IMR-90 (cell line): Measurements from ENCODE around the gene F10. TPM values are rescaled to one million over a fixed set of nuclear protein-coding genes. Genes with fewer than 3 reads are reported as not detected.

ENCODE experiments used
- ATAC-seq: fragments of 200-7000 bp; cut with Tn5 transposase; 2 replicates; pipeline ENCODE4 v1.9.1; 2020; ENCODE audit warnings: low read depth, mild to moderate bottlenecking, moderate library complexity
- BruUV-seq: library from RNA; stranded (reverse); fragments of 400-500 nt; replicated peaks from 2 replicates; lab custom pipeline; 2021; lab: Mats Ljungman, UMichigan
- CTCF ChIA-PET: fragments of 300-600 bp; formaldehyde crosslinking; extraction: SDS; loops from one replicate; lab custom pipeline; 2021; ENCODE audit warnings: antibody characterized with exemption; lab: Yijun Ruan, JAX
- POLR2A ChIA-PET: fragments of 300-600 bp; sonication (Branson Sonifier 250); formaldehyde crosslinking; loops from one replicate; lab custom pipeline; 2022; ENCODE audit warnings: antibody characterized with exemption; ENCODE audit not compliant: unreplicated experiment; lab: Charles Lee
- DNase-seq: peaks from one replicate; pipeline ENCODE4 v3.0.0; 2013
- H2AFZ ChIP-seq: replicated peaks from 2 replicates; pipeline ENCODE3; 2013; ENCODE audit warnings: low read length, mild to moderate bottlenecking; ENCODE audit not compliant: poor library complexity
- H2AK5ac ChIP-seq: 2 replicates; pipeline ENCODE4 v1.6.1; 2013; ENCODE audit warnings: low read depth, low read length, inconsistent platforms
- H2AK9ac ChIP-seq: replicated peaks from 2 replicates; pipeline ENCODE3; 2013; ENCODE audit warnings: mild to moderate bottlenecking, low read depth, low read length, moderate library complexity; ENCODE audit not compliant: poor library complexity
- H2BK120ac ChIP-seq: 2 replicates; pipeline ENCODE4 v1.6.1; 2013; ENCODE audit warnings: low read depth, low read length, inconsistent platforms
- H2BK15ac ChIP-seq: 3 replicates; pipeline ENCODE4 v1.6.1; 2013; ENCODE audit warnings: low read depth, low read length, inconsistent platforms
- H2BK20ac ChIP-seq: 2 replicates; pipeline ENCODE4 v1.6.1; 2013; ENCODE audit warnings: low read depth, mild to moderate bottlenecking, inconsistent platforms, low read length, moderate library complexity
- H2BK5ac ChIP-seq: 2 replicates; pipeline ENCODE4 v1.6.1; 2013; ENCODE audit warnings: mild to moderate bottlenecking, low read depth, low read length, inconsistent platforms; ENCODE audit not compliant: poor library complexity, severe bottlenecking
- H3K14ac ChIP-seq: replicated peaks from 2 replicates; pipeline ENCODE4 v1.6.1; 2013; ENCODE audit warnings: low read depth, low read length, inconsistent platforms
- H3K18ac ChIP-seq: 2 replicates; pipeline ENCODE4 v1.6.1; 2013; ENCODE audit warnings: low read depth, low read length, control low read depth
- H3K23ac ChIP-seq: 2 replicates; pipeline ENCODE4 v1.6.1; 2013; ENCODE audit warnings: low read depth, low read length, inconsistent platforms
- H3K27ac ChIP-seq: 2 replicates; pipeline ENCODE4 v1.5.1; 2013; ENCODE audit warnings: mild to moderate bottlenecking, control low read depth, low read length; ENCODE audit not compliant: insufficient read depth
- H3K27me3 ChIP-seq: 2 replicates; pipeline ENCODE4 v1.6.1; 2013; ENCODE audit warnings: low read length; ENCODE audit not compliant: control insufficient read depth, insufficient read depth
- H3K36me3 ChIP-seq: 2 replicates; pipeline ENCODE4 v1.6.1; 2013; ENCODE audit warnings: low read length, mixed read lengths; ENCODE audit not compliant: control insufficient read depth, insufficient read depth
- H3K4ac ChIP-seq: 2 replicates; pipeline ENCODE4 v1.6.1; 2013; ENCODE audit warnings: low read depth, low read length, inconsistent platforms
- H3K4me1 ChIP-seq: 2 replicates; pipeline ENCODE4 v1.6.1; 2013; ENCODE audit warnings: low read length, mixed read lengths; ENCODE audit not compliant: control insufficient read depth, insufficient read depth
- H3K4me2 ChIP-seq: 2 replicates; pipeline ENCODE4 v1.6.1; 2013; ENCODE audit warnings: low read depth, mild to moderate bottlenecking, control low read depth, low read length, moderate library complexity
- H3K4me3 ChIP-seq: 2 replicates; pipeline ENCODE4 v1.5.1; 2013; ENCODE audit warnings: low read depth, mild to moderate bottlenecking, control low read depth, low read length, moderate library complexity; ENCODE audit not compliant: insufficient read depth
- H3K56ac ChIP-seq: 2 replicates; pipeline ENCODE4 v1.6.1; 2013; ENCODE audit warnings: low read length, inconsistent platforms; ENCODE audit not compliant: insufficient read depth; ENCODE audit errors: extremely low read depth
- H3K79me1 ChIP-seq, 2 experiments: 2 replicates each; pipeline ENCODE4 v1.6.1; 2013; ENCODE audit warnings: low read length in 2 of 2, inconsistent platforms in 1 of 2, low read depth in 1 of 2
- H3K9ac ChIP-seq: 2 replicates; pipeline ENCODE4 v1.6.1; 2013; ENCODE audit warnings: low read depth, low read length, control low read depth
- H3K9me1 ChIP-seq: 2 replicates; pipeline ENCODE4 v1.6.1; 2013; ENCODE audit warnings: low read length, inconsistent platforms; ENCODE audit not compliant: insufficient read depth
- H3K9me3 ChIP-seq: 2 replicates; pipeline ENCODE4 v1.6.1; 2013; ENCODE audit warnings: low read length; ENCODE audit not compliant: control insufficient read depth, insufficient read depth
- H4K20me1 ChIP-seq: 2 replicates; pipeline ENCODE4 v1.6.1; 2013; ENCODE audit warnings: low read length, inconsistent platforms; ENCODE audit not compliant: insufficient read depth
- H4K5ac ChIP-seq: 2 replicates; pipeline ENCODE4 v1.6.1; 2013; ENCODE audit warnings: mild to moderate bottlenecking, low read depth, low read length, control low read depth
- H4K8ac ChIP-seq, 2 experiments: 2 replicates each; pipeline ENCODE4 v1.6.1; 2013; ENCODE audit warnings: low read depth in 2 of 2, low read length in 2 of 2, control low read depth in 1 of 2, inconsistent platforms in 1 of 2
- H4K91ac ChIP-seq: 2 replicates; pipeline ENCODE4 v1.6.1; 2013; ENCODE audit warnings: low read depth, low read length, inconsistent platforms; ENCODE audit not compliant: insufficient read depth
- BHLHE40 ChIP-seq: fragments of 150-350 bp; IDR thresholded peaks from 2 replicates; pipeline ENCODE4 v1.6.1; 2016; ENCODE audit warnings: mild to moderate bottlenecking, low read depth, low read length
- CEBPB ChIP-seq: IDR thresholded peaks from 2 replicates; pipeline ENCODE4 v1.6.1; 2012; ENCODE audit warnings: low read depth, low read length, improper control_type of control experiment
- CHD1 ChIP-seq: IDR thresholded peaks from 2 replicates; pipeline ENCODE4 v1.6.1; 2012; ENCODE audit warnings: low read depth, low read length, improper control_type of control experiment
- FOS ChIP-seq: fragments of 150-350 bp; IDR thresholded peaks from 2 replicates; pipeline ENCODE4 v1.6.1; 2016; ENCODE audit warnings: low read depth, low read length
- MAFK ChIP-seq: IDR thresholded peaks from 2 replicates; pipeline ENCODE4 v1.6.1; 2012; ENCODE audit warnings: low read depth, low read length, improper control_type of control experiment
- MXI1 ChIP-seq: IDR thresholded peaks from 2 replicates; pipeline ENCODE4 v1.6.1; 2012; ENCODE audit warnings: low read depth, mild to moderate bottlenecking, low read length, moderate library complexity, borderline replicate concordance
- NFE2L2 ChIP-seq: fragments of 150-350 bp; IDR thresholded peaks from 2 replicates; pipeline ENCODE4 v1.6.1; 2016; ENCODE audit warnings: low read depth, mild to moderate bottlenecking, low read length
- POLR2A ChIP-seq: IDR thresholded peaks from 2 replicates; pipeline ENCODE4 v1.6.1; 2012; ENCODE audit warnings: mild to moderate bottlenecking, low read depth, low read length
- RAD21 ChIP-seq: IDR thresholded peaks from 2 replicates; pipeline ENCODE4 v1.6.1; 2012; ENCODE audit warnings: low read length, improper control_type of control experiment
- RFX5 ChIP-seq: IDR thresholded peaks from 2 replicates; pipeline ENCODE4 v1.8.0; 2012; ENCODE audit warnings: low read depth, mild to moderate bottlenecking, low read length, moderate library complexity
- SMC3 ChIP-seq: fragments of 150-350 bp; IDR thresholded peaks from 2 replicates; pipeline ENCODE4 v1.6.1; 2016; ENCODE audit warnings: low read depth, mild to moderate bottlenecking, antibody characterized with exemption, low read length, moderate library complexity
- WGBS, 2 experiments: methylation state at CpG; one replicate each; pipeline versions ENCODE4 v1.1.5 to v1.1.7; 2013; ENCODE audit warnings: missing lambda C conversion rate in 2 of 2; ENCODE audit not compliant: insufficient read length in 1 of 2; ENCODE audit errors: extremely low coverage in 2 of 2; 5-methylcytosine and 5-hydroxymethylcytosine counted together
- dilution Hi-C: fragments of 300-500 bp; cut with HindIII; formaldehyde crosslinking; loops from one replicate; pipeline ENCODE4 v1.14.3; 2018; ENCODE audit warnings: low sequenced_read_pairs; ENCODE audit not compliant: unreplicated experiment
- in situ Hi-C: fragments of 300-500 bp; cut with MboI; formaldehyde crosslinking; loops from 3 replicates; pipeline ENCODE4 v1.14.3; 2019; ENCODE audit warnings: low sequenced_read_pairs, inconsistent platforms, mixed read lengths
- intact Hi-C: fragments of 100-400 bp; cut with micrococcal nuclease; formaldehyde crosslinking; loops from 2 replicates; pipeline ENCODE4 v1.10.0; 2022
- polyA plus RNA-seq, 3 experiments: library from polyadenylated mRNA; depleted of rRNA; stranded (reverse); fragments of >200 nt; gene quantifications; 2 replicates each; pipeline ENCODE4 v1.2.3, GENCODE V29; 2012; ENCODE audit warnings: low replicate concordance in 1 of 3
- total RNA-seq: library from RNA; depleted of rRNA; stranded (reverse); fragments of >200 nt; gene quantifications from 2 replicates; pipeline ENCODE4 v1.2.3, GENCODE V29; 2012
- TF ChIP-seq, protein P1 (sequence below): conservative IDR thresholded peaks from 2 replicates; pipeline ENCODE4 v1.5.1; 2012; ENCODE audit warnings: mild to moderate bottlenecking, low read depth, low read length, improper control_type of control experiment
- TF ChIP-seq, protein P2 (sequence below): fragments of 150-350 bp; IDR thresholded peaks from 2 replicates; pipeline ENCODE4 v1.6.1; 2016; ENCODE audit warnings: low read depth, mild to moderate bottlenecking, low read length, moderate library complexity, borderline replicate concordance

F10 gene
- total and polyA plus RNA-seq, 2 of the 4 experiments (the other 2 are of a cell fraction): 9.1 to 19.5 TPM

DNA sequence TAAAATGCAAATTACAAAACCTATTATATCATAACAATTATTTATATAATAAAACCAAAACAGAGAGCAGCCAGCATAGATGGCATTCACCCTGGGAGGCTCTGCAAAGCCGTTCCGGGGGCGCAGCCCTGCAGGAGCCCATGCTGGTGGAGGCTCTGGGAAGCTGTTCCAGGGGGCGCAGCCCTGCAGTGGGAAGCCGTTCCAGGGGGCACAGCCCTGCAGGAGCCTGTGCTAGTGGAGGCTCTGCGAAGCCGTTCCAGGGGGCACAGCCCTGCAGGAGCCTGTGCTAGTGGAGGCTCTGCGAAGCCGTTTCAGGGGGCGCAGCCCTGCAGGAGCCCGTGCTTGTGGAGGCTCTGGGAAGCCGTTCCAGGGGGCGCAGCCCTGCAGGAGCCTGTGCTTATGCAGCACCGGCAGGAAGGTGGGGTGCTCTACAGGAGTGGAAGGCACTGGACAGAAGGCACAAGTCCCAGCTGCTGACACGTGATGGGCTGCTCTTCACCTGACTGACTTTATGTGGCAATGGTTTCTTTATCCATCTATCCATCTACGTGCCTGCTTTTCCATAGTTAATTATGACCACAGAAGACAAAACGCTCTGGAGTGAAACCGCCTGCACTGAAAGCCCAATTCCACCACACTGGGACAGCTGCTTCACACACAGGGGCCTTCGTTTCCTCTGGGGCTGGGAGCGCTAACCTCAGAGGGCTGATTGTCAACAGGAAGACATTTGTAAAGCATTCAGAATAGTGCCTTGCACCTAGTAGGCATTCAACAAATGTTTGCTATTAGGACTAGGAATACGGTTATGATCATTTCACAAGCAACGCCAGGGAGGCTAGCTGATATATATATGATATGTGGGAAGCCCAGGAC is 62.2 kb downstream of the F10 start:
- WGBS, 2 experiments: 96% methylated on average over 10 of the region's 22 CpGs; no CpG with 5 or more reads in 1 of the 2 experiments
- Histone ChIP-seq H3K14ac (peak overlapping the region; percentile 36; the same call in 1 of the 2 replicates), H3K4me1 (peaks cover 24% of the 10 kb centered on the region), H3K4ac (peak overlapping the region; percentile 44), H4K91ac (peak overlapping the region; percentile 1; the same call in 1 of the 2 replicates), H3K27ac (peak overlapping the region; percentile 30; the same call in 1 of the 2 replicates), H3K4me2 (no peak overlapping the region), H3K23ac (no peak overlapping the region; the same call in 1 of the 2 replicates), H4K5ac (peak overlapping the region; percentile 15; the same call in 1 of the 2 replicates), H3K56ac (no peak overlapping the region), H3K4me3 (no peak overlapping the region), H4K20me1 (no peaks in the 10 kb centered on the region), H3K27me3 (no peaks in the 10 kb centered on the region), H2AK9ac (no peak overlapping the region), H3K9ac (no peak overlapping the region), H2BK120ac (peak overlapping the region; percentile 45), H2AK5ac (peak overlapping the region; percentile 71; the same call in 1 of the 2 replicates), H2BK15ac (peak overlapping the region; percentile 60; the same call in 2 of the 3 replicates), H3K9me1 (peaks cover 18% of the 10 kb centered on the region), H3K9me3 (peaks cover 7% of the 10 kb centered on the region; the same call in 1 of the 2 replicates), H2BK20ac (peak overlapping the region; percentile 28), H2AFZ (no peak overlapping the region), H3K36me3 (peaks cover 49% of the 10 kb centered on the region), H4K8ac (peak overlapping the region; percentile 35 to 37; a peak in 2 of 4 replicates), H3K18ac (no peak overlapping the region), H3K79me1 (peaks cover 41 to 72% of the 10 kb centered on the region in 2 experiments), H2BK5ac (peak overlapping the region; percentile 61)
- no TSS peak for BruUV-seq
- TF ChIP-seq RAD21 (no peak), SMC3 (no peak), CHD1 (no peak), CEBPB (no peak), NFE2L2 (no peak), BHLHE40 (no peak), MAFK (no peak), POLR2A (no peak), RFX5 (no peak), MXI1 (no peak), FOS (no peak)
- TF ChIP-seq, protein P1, sequence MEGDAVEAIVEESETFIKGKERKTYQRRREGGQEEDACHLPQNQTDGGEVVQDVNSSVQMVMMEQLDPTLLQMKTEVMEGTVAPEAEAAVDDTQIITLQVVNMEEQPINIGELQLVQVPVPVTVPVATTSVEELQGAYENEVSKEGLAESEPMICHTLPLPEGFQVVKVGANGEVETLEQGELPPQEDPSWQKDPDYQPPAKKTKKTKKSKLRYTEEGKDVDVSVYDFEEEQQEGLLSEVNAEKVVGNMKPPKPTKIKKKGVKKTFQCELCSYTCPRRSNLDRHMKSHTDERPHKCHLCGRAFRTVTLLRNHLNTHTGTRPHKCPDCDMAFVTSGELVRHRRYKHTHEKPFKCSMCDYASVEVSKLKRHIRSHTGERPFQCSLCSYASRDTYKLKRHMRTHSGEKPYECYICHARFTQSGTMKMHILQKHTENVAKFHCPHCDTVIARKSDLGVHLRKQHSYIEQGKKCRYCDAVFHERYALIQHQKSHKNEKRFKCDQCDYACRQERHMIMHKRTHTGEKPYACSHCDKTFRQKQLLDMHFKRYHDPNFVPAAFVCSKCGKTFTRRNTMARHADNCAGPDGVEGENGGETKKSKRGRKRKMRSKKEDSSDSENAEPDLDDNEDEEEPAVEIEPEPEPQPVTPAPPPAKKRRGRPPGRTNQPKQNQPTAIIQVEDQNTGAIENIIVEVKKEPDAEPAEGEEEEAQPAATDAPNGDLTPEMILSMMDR: no peak
- TF ChIP-seq, protein P2, sequence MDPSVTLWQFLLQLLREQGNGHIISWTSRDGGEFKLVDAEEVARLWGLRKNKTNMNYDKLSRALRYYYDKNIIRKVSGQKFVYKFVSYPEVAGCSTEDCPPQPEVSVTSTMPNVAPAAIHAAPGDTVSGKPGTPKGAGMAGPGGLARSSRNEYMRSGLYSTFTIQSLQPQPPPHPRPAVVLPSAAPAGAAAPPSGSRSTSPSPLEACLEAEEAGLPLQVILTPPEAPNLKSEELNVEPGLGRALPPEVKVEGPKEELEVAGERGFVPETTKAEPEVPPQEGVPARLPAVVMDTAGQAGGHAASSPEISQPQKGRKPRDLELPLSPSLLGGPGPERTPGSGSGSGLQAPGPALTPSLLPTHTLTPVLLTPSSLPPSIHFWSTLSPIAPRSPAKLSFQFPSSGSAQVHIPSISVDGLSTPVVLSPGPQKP: no peak
- POLR2A ChIA-PET: no interaction called here
- DNase-seq: no peak
- CTCF ChIA-PET: interaction anchor here (1.2 kb wide), 1 partner anchor 19 kb away, joined by 3 read pairs; no protein-coding TSS in a partner anchor
- intact Hi-C loops: no loop called here
- dilution Hi-C loops: no loop called here
- in situ Hi-C loops: no loop called here
- ATAC-seq: no peak
